ACHN (cell line): Measurements from ENCODE around the gene PLEKHG3.

Experiments
- DNase-seq: peaks from one replicate; pipeline ENCODE4 v3.0.0-alpha.2; 2015
- in situ Hi-C: cut with HindIII; loops from 2 replicates; pipeline ENCODE4 v1.10.0; 2017; ENCODE audit warnings: low sequenced_read_pairs, low pct_ligation_motif_present, low pct_unique_long_range_greater_than_20kb

PLEKHG3 gene

DNA sequence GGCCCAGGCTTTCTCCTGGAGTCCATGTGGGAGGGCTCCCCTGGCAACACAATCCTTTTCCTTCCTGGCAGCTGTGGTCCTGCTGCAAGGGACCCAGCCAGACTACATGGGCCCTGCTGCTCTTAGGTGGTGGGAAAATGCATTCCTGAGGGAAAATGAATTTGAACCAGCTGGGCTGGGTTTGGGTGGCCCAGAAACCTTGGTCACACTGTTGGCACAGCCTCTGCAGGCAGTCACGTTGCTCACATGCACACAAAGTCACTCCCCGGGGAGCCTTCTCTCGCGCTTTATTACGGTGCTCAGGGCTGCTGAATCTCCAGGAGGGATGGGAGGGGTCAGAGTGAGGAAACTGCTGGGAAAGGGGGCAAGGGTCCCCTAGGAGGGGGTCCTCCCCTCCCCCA is 17.2 kb downstream of the PLEKHG3 start:
- in situ Hi-C loops: no loop called here

DNA sequence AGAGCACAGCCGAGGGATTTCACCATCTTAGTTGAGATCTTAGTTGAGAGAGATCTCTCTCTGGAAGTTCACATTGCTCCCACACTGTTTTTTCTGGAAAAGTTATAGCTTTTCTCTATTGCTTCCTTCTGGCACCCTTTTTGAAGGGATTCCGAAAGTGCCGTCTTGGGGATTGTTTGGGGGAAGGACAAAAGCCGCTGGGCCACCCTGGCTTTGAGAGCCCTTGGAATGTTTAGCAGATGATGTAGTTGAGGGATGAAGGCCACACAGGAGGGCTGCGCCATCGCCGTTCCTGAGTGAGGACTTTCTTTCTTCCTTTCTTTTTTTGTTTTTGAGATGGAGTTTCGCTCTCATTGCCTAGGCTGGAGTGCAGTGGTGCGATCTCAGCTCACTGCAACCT is 17.7 kb downstream of the PLEKHG3 start:
- in situ Hi-C loops: no loop called here
- no peak for DNase-seq

More for the DNA sequence above, 17.2 kb downstream of the PLEKHG3 start:
- no peak for DNase-seq

DNA sequence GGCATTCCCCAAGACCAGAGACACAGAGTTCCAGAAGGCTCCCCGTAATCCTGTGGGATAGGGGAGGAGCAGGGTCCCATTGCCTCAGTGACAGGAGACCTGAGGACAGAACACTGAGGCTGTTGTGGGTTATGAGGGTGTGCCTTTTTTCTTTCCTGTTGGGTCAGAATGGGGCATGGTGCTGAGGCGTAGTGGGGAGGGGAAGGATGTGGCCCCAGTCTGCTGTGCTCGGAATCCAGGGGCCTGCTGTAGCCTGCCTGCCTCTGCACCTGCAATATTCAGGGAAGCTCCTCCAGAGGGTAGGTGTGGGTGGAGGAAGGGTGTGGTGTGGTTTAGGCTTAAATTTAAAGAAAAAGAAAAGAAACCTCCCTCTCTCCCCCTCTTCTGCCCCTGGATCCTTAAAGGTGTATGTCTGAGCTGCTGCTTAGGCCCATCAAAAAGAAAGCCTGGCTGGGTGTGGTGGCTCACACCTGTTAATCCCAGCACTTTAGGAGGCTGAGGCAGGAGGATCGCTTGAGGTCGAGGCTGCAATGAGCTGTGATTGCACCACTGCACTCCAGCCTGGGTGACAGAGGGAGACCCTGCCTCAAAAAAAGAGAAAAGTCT is 18.7 kb downstream of the PLEKHG3 start:
- DNase-seq: no peak
- in situ Hi-C loops: no loop called here

DNA sequence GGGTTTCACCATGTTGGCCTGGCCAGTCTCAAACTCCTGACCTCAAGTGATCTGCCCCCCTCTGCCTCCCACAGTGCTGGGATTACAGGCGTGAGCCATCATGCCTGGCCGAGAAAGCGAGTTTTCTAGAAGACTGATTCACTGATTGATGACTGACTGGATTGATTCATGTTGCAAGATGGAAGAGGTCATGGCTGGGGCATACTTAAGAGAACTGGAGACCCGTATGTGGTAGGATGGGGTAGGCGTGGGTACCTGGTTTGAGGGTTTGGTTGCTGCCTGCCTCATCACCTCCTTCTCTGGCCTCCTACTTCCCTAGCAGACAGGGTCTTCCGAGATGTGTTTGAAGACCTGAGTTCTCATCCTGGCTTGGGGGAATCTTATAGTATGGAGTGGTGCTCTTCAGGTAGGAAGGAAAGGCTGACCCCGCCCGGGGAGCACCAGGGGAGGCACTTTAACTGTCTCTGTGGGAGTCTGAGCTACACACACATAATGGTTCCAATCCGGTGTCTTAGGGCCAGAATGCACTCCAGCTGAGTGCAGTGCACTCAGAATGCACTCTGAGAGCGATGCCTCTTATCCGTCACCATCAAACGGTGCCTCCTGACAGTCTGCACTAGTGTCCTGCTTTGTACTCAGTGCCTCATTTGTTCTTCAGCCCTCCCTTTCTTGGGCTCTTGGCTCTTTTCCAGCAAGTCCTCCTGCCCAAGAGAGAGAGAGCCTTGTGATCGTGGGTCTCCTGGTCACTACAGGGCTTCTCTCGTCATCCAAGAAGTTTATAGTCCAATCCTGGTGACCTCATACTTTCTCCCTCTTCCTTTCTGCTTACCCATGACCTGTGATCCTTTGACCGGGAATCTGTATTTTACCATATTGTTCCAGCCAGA is 19.7 kb downstream of the PLEKHG3 start:
- in situ Hi-C loops: no loop called here
- DNase-seq: no peak

DNA sequence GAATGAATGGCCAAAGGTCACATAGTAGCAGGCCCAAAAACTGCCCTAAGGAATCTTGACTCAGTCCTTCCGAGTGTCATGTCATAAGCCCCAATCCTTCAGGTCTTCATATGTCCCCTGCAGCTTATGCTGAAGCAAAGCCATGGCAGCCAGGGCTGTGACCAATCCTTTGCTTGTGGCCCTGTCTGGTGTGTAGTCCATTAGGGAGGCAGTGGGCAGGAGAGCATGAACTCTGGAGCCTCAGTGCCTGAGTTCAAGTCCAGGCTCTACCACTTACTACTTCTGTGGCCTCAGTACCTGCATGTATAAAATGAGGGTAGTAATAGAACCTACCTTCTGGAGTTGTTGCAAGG is 20.3 kb downstream of the PLEKHG3 start:
- DNase-seq: no peak
- in situ Hi-C loops: no loop called here

DNA sequence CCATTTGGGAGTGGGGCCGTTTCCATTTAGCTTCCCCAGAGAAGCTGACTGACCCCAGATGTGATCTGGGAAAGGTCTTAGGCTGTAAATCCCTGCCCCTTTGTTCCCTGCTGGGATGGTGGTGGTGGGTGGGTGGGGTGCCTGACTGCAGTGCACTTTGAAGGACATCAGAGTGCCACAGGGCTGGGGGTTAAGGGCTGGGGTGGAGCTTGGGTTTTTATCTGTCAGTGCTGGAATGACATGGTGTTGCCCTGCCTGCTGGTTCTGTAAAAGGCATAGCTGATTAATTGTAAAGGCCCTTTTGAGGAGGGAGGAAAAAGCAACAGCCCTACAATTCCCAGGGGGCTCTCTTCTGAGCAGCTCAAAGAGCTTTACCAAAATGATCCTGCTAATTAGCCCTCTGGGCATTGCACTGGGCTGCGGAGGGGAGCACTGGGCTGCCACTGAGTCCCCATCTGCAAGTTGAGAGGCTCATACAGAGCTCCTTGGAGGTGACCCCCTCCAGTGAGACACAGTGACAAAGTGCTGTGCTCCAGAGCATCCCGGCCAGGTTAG is 21.1 kb downstream of the PLEKHG3 start:
- DNase-seq: no peak
- in situ Hi-C loops: no loop called here

DNA sequence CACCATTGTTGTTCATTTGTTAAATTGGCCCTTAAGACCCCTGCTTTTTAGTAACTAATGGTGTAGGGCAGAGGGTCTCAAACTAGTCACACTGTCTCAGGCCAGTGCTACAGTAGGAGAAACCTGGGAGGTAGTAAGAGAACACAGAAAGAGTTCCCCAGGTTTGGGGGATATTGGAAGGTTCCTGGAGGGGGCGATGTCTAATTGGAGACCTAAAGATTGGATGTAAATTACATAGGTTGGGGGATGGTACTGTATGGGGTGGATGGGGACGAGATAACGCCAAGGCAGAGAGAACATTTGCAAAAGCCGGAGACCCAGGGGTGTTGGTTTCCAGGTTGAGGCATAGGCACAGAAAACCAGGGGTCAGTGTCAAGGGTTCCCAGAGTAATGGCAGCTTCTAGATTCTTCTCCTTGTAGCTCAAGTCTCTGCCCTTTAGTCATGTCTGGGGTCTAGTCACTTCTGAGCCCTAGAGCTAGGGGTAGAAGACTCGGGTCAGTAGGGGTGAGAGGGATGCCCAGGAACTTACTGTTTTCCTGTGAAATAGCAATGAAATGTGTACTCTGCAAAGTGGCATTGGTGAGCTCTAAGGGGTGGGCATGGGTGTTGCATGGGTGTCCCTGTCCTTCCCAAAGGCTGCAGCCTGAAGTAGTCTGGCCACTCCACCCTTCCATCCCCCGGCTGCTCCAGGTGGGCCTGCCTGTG is 21.8 kb downstream of the PLEKHG3 start:
- in situ Hi-C loops: no loop called here
- no peak for DNase-seq

DNA sequence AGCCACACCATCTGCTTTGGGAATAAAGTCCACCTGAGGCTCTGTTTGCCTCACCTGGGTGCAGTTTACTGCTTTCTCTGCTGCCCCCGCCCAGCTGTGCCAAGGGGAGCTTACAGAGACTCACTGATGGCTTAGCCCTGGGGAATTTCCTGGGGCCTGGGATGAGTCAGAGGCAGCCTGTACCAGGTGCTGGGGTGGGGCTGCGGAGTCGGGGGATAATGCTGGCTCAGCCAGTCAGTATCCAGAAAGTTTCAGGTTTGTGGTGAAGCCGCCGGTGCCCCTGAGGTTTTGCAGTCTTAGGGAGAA is 22.3 kb downstream of the PLEKHG3 start:
- DNase-seq: peak; percentile 68
- in situ Hi-C loops: no loop called here

DNA sequence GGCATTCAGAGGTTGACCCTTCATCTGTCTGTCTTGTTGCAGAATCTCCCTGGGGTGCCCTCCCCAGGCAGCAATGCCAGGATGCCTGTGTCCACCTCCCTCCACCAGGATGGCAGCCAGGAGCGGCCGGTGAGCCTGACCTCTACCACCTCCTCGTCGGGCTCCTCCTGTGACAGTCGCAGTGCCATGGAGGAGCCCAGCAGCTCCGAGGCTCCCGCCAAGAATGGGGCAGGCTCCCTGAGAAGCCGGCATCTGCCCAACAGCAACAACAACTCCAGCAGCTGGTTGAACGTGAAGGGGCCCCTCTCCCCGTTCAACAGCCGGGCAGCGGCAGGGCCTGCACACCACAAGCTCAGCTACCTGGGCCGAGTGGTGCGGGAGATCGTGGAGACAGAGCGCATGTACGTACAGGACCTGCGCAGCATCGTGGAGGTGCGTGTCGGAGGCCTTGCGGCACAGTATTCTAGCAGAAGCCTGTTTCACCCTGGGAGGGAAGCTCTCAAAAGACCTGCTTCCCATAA is 23.4 kb downstream of the PLEKHG3 start:
- in situ Hi-C loops: no loop called here
- no peak for DNase-seq

DNA sequence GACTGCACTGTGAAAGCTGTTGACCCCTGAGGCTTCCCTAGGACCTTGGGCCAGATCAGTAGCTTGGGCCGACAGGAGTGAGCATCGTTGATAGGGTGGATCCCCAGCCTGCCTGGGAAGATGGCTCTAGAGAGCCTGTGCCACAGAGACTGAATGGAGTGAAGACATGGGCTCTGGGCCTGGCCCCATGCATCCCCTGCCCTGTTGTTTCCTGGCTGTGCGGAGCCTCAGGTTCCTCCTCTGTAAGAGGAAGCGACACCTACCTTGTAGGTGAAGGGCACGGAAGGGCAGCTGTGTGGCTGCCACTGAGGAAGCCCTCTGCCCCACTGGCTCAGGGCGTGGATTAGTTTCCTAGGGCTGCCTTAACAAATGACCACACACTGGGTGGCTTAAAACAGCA is 23.9 kb downstream of the PLEKHG3 start:
- in situ Hi-C loops: no loop called here
- DNase-seq: no peak

DNA sequence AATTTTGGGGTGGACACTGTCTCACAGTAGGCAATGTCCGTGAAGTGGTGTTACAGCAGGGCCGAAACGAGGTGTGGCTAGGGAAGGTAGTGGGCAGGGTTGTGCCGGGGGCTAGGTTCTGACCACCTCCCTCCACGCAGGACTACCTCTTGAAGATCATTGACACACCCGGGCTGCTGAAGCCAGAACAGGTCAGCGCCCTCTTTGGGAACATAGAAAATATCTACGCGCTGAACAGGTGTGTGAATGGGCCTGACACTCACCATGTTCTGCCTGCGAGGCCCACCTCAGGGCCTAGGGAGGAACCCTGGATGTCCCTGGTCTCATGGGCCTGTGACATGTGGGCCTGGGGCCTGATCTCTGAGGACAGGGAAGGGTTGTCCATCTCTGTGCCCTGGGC is 24.6 kb downstream of the PLEKHG3 start:
- in situ Hi-C loops: no loop called here
- DNase-seq: no peak

DNA sequence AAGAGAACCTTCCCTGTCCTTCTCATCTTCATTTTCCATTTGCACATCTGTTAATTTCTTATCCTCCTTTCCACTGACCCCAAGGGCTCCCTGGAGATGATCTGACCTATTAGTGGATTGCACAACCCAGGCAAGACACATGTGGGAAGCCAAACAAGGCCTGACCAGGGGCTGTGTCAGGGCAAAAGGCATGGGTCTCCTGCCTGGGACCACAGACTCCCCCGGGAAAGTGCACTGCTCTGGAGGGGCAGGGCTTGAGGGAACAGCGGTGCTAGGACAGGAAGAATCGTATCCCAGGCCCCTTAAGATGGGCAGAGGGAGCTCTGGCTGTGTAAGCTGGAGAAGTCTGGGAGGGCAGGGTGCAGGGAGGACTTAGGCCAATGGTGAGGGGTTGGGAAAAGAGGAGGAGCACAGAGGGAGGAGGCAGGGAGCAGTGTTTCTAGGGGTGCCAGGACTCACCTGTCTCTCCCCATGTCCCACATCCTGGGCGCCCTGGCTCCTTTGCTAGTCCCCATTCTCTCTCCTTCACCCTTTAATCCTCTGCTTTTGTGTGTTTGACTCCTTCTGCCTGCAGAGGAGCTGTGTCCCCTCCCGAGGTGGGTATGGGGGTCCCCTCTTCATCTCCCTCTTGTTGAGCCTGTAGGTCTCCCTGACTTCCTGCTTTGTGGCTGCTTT is 25.3 kb downstream of the PLEKHG3 start:
- in situ Hi-C loops: no loop called here
- no peak for DNase-seq

DNA sequence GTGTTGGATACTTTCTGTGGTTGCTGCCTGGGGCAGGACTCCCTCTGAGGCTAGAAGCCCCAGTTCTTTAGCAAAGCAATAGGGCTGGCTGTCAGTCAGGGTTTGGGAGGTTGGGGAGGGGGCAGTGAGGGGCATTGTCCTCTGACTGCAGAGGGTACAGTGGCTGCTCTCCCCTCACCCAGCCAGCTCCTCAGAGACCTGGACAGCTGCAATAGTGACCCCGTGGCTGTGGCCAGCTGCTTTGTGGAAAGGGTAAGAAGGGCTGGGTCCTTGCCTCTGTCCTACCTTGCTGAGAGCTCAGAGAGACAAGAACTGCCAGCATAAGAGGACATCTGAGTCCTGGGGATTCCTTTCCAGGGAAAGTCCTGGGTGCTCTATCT is 25.8 kb downstream of the PLEKHG3 start:
- in situ Hi-C loops: no loop called here
- no peak for DNase-seq

DNA sequence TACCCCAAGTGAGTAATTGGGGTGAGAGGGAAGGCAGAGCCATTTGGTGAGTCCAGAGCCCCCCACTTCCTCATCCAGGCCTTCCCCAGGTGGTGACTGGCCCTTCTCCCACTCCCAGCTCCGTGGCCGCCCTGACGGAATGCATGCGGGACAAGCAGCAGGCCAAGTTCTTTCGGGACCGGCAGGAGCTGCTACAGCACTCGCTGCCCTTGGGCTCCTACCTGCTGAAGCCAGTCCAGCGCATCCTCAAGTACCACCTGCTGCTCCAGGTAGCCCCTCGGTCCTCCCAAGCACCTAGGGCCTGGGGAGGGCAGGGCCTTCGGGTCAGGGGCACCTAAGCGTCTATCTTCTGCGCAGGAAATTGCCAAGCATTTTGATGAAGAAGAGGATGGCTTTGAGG is 26.5 kb downstream of the PLEKHG3 start:
- no peak for DNase-seq
- in situ Hi-C loops: no loop called here

DNA sequence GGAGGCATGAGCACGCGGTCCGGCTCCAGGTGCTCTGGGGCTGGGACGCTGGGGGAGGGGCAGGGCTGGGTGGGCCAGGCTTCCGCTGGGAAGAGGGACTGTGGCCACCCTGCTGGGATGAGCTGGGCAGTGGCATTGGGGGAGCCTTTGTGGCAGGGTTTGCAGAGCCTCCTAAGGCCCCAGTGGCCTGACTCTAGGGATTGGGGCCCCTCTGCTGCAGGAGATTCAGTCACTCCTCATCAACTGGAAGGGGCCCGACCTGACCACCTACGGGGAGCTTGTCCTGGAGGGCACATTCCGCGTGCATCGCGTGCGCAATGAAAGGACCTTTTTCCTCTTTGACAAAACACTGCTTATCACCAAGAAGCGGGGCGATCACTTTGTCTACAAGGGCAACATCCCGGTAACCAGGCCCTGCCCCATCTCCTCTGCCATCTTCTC is 26.9 kb downstream of the PLEKHG3 start:
- no peak for DNase-seq
- in situ Hi-C loops: no loop called here

DNA sequence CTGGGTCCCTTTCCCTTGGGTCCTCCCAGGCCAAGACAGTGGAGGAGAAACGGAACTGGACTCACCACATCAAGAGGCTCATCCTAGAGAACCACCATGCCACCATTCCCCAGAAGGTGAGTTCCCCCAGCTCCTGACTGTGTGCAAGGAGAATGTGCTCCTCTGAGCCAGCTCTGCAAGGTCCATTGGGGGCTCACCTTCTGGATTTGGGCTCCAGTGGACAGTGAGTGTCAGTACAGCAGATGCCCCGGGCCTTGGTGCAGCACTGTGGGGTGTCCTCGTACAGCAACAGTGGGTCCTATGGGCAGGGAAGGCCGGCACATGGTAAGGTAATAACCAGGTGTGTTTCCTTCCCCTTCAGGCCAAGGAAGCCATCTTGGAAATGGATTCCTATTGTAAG is 27.8 kb downstream of the PLEKHG3 start:
- in situ Hi-C loops: no loop called here

DNA sequence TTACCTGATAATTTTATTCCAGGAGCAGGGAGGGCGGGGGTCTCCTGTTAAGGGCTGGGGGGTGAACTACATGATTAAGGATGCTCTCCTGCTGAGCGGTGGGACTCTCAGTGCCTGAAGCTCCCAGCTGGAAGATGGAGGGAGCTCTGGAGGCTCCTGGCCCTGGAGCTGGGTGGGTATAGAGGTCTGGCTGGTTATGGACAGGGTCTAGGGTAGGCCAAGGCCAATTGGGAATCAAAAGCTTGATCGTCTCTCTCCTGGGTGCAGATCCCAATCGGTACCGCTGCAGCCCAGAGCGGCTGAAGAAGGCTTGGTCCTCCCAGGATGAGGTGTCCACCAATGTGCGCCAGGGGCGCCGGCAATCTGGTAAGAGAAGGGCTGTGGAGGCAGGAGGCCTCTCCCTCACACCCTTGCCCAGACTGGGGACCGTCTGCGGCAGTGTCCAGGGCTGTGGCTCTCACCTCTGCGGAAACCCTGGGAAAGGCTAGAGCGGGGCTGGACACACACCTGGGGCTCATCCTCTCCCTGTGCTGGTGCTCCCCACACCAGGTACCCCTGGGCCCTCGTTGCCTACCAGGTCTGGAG is 28.4 kb downstream of the PLEKHG3 start:
- in situ Hi-C loops: no loop called here
- DNase-seq: no peak

More for the DNA sequence above, 27.8 kb downstream of the PLEKHG3 start:
- no peak for DNase-seq

DNA sequence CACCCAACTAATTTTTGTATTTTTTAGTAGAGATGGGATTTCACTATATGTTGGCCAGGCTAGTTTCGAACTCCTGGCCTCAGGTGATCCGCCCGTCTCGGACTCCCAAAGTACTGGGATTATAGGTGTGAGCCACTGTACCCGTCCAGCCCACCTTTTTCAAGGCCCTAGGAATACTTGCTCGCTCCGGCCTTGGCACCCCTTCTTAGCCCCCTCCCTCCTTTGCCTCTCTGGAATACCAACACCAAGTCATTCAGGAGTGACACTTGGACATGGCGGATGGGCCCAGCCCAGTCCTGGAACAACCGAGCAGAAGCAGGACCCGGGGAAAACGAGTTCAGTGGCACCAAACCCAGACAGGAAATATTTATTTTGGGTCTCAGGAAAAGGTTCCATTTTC is 29.1 kb downstream of the PLEKHG3 start:
- no peak for DNase-seq
- in situ Hi-C loops: no loop called here
